H1 (cell line): ENCODE data around the gene NEUROD1. TPM values are rescaled to one million over a fixed set of nuclear protein-coding genes. Genes with fewer than 3 reads are reported as not detected.

ENCODE experiments used
- CTCF ChIA-PET: fragments of 300-600 bp; sonication (Branson Sonifier 250); formaldehyde crosslinking; loops from one replicate; lab custom pipeline; 2021; ENCODE audit not compliant: partially characterized antibody; lab: Charles Lee
- POLR2A ChIA-PET: fragments of 300-600 bp; sonication (Branson Sonifier 250); formaldehyde crosslinking; loops from one replicate; lab custom pipeline; 2021; ENCODE audit warnings: inconsistent platforms; ENCODE audit not compliant: partially characterized antibody; lab: Charles Lee
- DNase-seq, 2 experiments: peaks; one replicate each; pipeline versions ENCODE4 v3.0.0 to v3.0.0-alpha.2; 2010 to 2022; ENCODE audit warnings: low spot score in 2 of 2, low read depth in 1 of 2, mixed read lengths in 1 of 2
- FAIRE-seq: peaks from 2 replicates; lab custom pipeline; 2011; peaks lifted over from hg19 to GRCh38; lab: Jason Lieb, UNC
- H2AFZ ChIP-seq: 2 replicates; pipeline ENCODE4 v1.8.1; 2012; ENCODE audit warnings: low read length, inconsistent platforms
- H2AK5ac ChIP-seq: 2 replicates; pipeline ENCODE4 v1.6.1; 2013; ENCODE audit warnings: low read depth, low read length
- H2BK120ac ChIP-seq: replicated peaks from 2 replicates; pipeline ENCODE3; 2013; ENCODE audit warnings: low read depth, low read length, inconsistent platforms
- H2BK12ac ChIP-seq: 2 replicates; pipeline ENCODE4 v1.6.1; 2013; ENCODE audit warnings: low read depth, low read length
- H2BK15ac ChIP-seq: 2 replicates; pipeline ENCODE4 v1.6.1; 2013; ENCODE audit warnings: low read length
- H2BK20ac ChIP-seq: 2 replicates; pipeline ENCODE4 v1.6.1; 2013; ENCODE audit warnings: low read length
- H2BK5ac ChIP-seq: 2 replicates; pipeline ENCODE4 v1.6.1; 2013; ENCODE audit warnings: low read depth, low read length
- H3K14ac ChIP-seq: 2 replicates; pipeline ENCODE4 v1.6.1; 2013; ENCODE audit warnings: inconsistent platforms; ENCODE audit not compliant: insufficient read length
- H3K18ac ChIP-seq: 2 replicates; pipeline ENCODE4 v1.6.1; 2013; ENCODE audit warnings: low read length; ENCODE audit errors: extremely low read depth
- H3K23ac ChIP-seq: 2 replicates; pipeline ENCODE4 v1.6.1; 2013; ENCODE audit warnings: inconsistent platforms; ENCODE audit not compliant: insufficient read length
- H3K23me2 ChIP-seq: 2 replicates; pipeline ENCODE4 v1.6.1; 2013; ENCODE audit warnings: low read depth, low read length
- H3K27ac ChIP-seq: 2 replicates; pipeline ENCODE4 v1.6.1; 2011; ENCODE audit warnings: low read depth, low read length, inconsistent platforms
- H3K27me3 ChIP-seq, 4 experiments: replicated peaks in 1 of 4; 1 replicate in 1 of 4; 2 replicates in 3 of 4; pipeline versions ENCODE4 v1.6.1 to v1.8.1; 2011 to 2013; ENCODE audit warnings: low read length in 3 of 4, mild to moderate bottlenecking in 3 of 4, inconsistent platforms in 2 of 4, mixed read lengths in 2 of 4, moderate library complexity in 1 of 4; ENCODE audit not compliant: control insufficient read depth in 3 of 4, insufficient read depth in 3 of 4; ENCODE audit errors: extremely low read depth in 1 of 4
- H3K36me3 ChIP-seq, 4 experiments: 2 replicates each; pipeline versions ENCODE4 v1.6.1 to v1.8.1; 2011 to 2013; ENCODE audit warnings: mild to moderate bottlenecking in 4 of 4, low read length in 3 of 4, moderate library complexity in 2 of 4, control low read depth in 1 of 4, inconsistent platforms in 1 of 4; ENCODE audit not compliant: insufficient read depth in 4 of 4, control insufficient read depth in 2 of 4
- H3K4ac ChIP-seq: replicated peaks from 2 replicates; pipeline ENCODE3; 2013; ENCODE audit warnings: low read length, low read depth, mixed read lengths, inconsistent platforms; ENCODE audit not compliant: insufficient read length
- H3K4me1 ChIP-seq, 4 experiments: replicated peaks in 1 of 4; 1 replicate in 1 of 4; 2 replicates in 3 of 4; pipeline versions ENCODE4 v1.6.1 to v1.8.1; 2011 to 2013; ENCODE audit warnings: low read length in 3 of 4, inconsistent platforms in 2 of 4, mixed read lengths in 1 of 4; ENCODE audit not compliant: insufficient read depth in 4 of 4, control insufficient read depth in 3 of 4
- H3K4me2 ChIP-seq, 2 experiments: 2 replicates each; pipeline versions ENCODE4 v1.6.1 to v1.8.1; 2011 to 2013; ENCODE audit warnings: low read depth in 2 of 2, low read length in 2 of 2, control low read depth in 1 of 2, inconsistent platforms in 1 of 2, mild to moderate bottlenecking in 1 of 2; ENCODE audit not compliant: insufficient read depth in 1 of 2
- H3K4me3 ChIP-seq, 4 experiments: fragments of 200-600, 300-600 bp in 1 of 4; sonication (generic), shearing (Covaris generic), sonication (Bioruptor Twin) in 1 of 4; 2 replicates each; pipeline versions ENCODE4 v1.5.1 to v1.8.1; 2011 to 2016; ENCODE audit warnings: low read length in 4 of 4, low read depth in 3 of 4, control low read depth in 2 of 4, inconsistent platforms in 2 of 4, mild to moderate bottlenecking in 2 of 4, mixed read lengths in 1 of 4, moderate library complexity in 1 of 4; ENCODE audit not compliant: insufficient read depth in 2 of 4; ENCODE audit errors: extremely low read depth in 1 of 4
- H3K56ac ChIP-seq: replicated peaks from 2 replicates; pipeline ENCODE3; 2013; ENCODE audit warnings: low read depth, mild to moderate bottlenecking, mixed read lengths, low read length, inconsistent platforms; ENCODE audit not compliant: insufficient read length
- H3K79me1 ChIP-seq: 2 replicates; pipeline ENCODE4 v1.6.1; 2013; ENCODE audit warnings: low read depth, low read length, control low read depth
- H3K79me2 ChIP-seq, 2 experiments: 2 replicates each; pipeline versions ENCODE4 v1.6.1 to v1.8.1; 2012 to 2013; ENCODE audit warnings: low read length in 2 of 2, mild to moderate bottlenecking in 2 of 2, inconsistent platforms in 1 of 2; ENCODE audit not compliant: insufficient read depth in 2 of 2, control insufficient read depth in 1 of 2
- H3K9ac ChIP-seq, 4 experiments: replicated peaks in 1 of 4; 1 replicate in 1 of 4; 2 replicates in 3 of 4; pipeline versions ENCODE4 v1.6.1 to v1.8.1; 2011 to 2013; ENCODE audit warnings: low read depth in 3 of 4, low read length in 3 of 4, control low read depth in 2 of 4, mild to moderate bottlenecking in 2 of 4, moderate library complexity in 2 of 4, inconsistent platforms in 1 of 4; ENCODE audit errors: extremely low read depth in 1 of 4
- H3K9me3 ChIP-seq, 2 experiments: 2 replicates each; pipeline versions ENCODE4 v1.6.1 to v1.8.1; 2012 to 2013; ENCODE audit warnings: mild to moderate bottlenecking in 2 of 2, moderate library complexity in 2 of 2, control low read depth in 1 of 2, inconsistent platforms in 1 of 2, low read depth in 1 of 2, low read length in 1 of 2, mixed read lengths in 1 of 2; ENCODE audit not compliant: insufficient read depth in 2 of 2
- H4K20me1 ChIP-seq, 2 experiments: replicated peaks in 1 of 2; 2 replicates each; pipeline versions ENCODE3 to v1.8.1; 2011 to 2013; ENCODE audit warnings: inconsistent platforms in 2 of 2, low read length in 2 of 2, mild to moderate bottlenecking in 1 of 2; ENCODE audit not compliant: insufficient read depth in 2 of 2, control insufficient read depth in 1 of 2
- H4K5ac ChIP-seq: 2 replicates; pipeline ENCODE4 v1.6.1; 2013; ENCODE audit warnings: low read length, low read depth, mixed read lengths, inconsistent platforms; ENCODE audit not compliant: insufficient read length
- H4K8ac ChIP-seq: 2 replicates; pipeline ENCODE4 v1.8.0; 2013; ENCODE audit warnings: mild to moderate bottlenecking, moderate library complexity, low read length, inconsistent platforms; ENCODE audit not compliant: insufficient read depth; ENCODE audit errors: extremely low read depth
- H4K91ac ChIP-seq: replicated peaks from 2 replicates; pipeline ENCODE3; 2013; ENCODE audit warnings: low read length, mixed read lengths, inconsistent platforms; ENCODE audit not compliant: insufficient read length
- ATF3 ChIP-seq: IDR thresholded peaks from 2 replicates; pipeline ENCODE4 v1.6.1; 2011; ENCODE audit warnings: low read depth, mild to moderate bottlenecking, low read length; ENCODE audit not compliant: insufficient read depth
- CBX8 ChIP-seq: fragments of 300-800, 300-1000 bp; sonication (generic); IDR thresholded peaks from 2 replicates; pipeline ENCODE4 v1.7.1; 2016; ENCODE audit warnings: low read depth, low read length, borderline replicate concordance
- EGR1 ChIP-seq: IDR thresholded peaks from 2 replicates; pipeline ENCODE4 v1.6.1; 2011; ENCODE audit warnings: low read depth, low read length, borderline replicate concordance
- GTF2F1 ChIP-seq: IDR thresholded peaks from 2 replicates; pipeline ENCODE4 v1.6.1; 2012; ENCODE audit warnings: low read depth, low read length, improper control_type of control experiment, borderline replicate concordance
- KDM4A ChIP-seq: IDR thresholded peaks from one replicate; pipeline ENCODE4 v1.7.1; 2012; ENCODE audit warnings: low read depth, mild to moderate bottlenecking, moderate library complexity, low read length, inconsistent platforms; ENCODE audit not compliant: severe bottlenecking
- MAX ChIP-seq: IDR thresholded peaks from 2 replicates; pipeline ENCODE4 v1.6.1; 2012; ENCODE audit warnings: inconsistent platforms
- SAP30 ChIP-seq: fragments of 300-600 bp; sonication (generic); IDR thresholded peaks from 2 replicates; pipeline ENCODE4 v1.7.1; 2012; ENCODE audit warnings: low read length, moderate library complexity, mild to moderate bottlenecking, inconsistent platforms; ENCODE audit not compliant: insufficient read depth, insufficient replicate concordance
- SP2 ChIP-seq: IDR thresholded peaks from 2 replicates; pipeline ENCODE4 v1.6.1; 2012; ENCODE audit warnings: mild to moderate bottlenecking, low read length, inconsistent platforms
- SP4 ChIP-seq: IDR thresholded peaks from 2 replicates; pipeline ENCODE4 v1.6.1; 2012; ENCODE audit warnings: low read length, inconsistent platforms
- SRF ChIP-seq: IDR thresholded peaks from 2 replicates; pipeline ENCODE4 v1.6.1; 2011; ENCODE audit warnings: mild to moderate bottlenecking, low read depth, low read length, moderate library complexity
- TCF12 ChIP-seq: IDR thresholded peaks from 2 replicates; pipeline ENCODE4 v1.6.1; 2011; ENCODE audit warnings: low read depth, mild to moderate bottlenecking, low read length
- WGBS, 2 experiments: shearing (Covaris generic) in 1 of 2; methylation state at CpG; one replicate each; pipeline versions ENCODE4 v1.1.6 to v1.1.7; 2013 to 2015; ENCODE audit warnings: low lambda C conversion rate in 2 of 2, mixed read lengths in 2 of 2, inconsistent platforms in 1 of 2, low coverage in 1 of 2, missing lambda C conversion rate in 1 of 2; ENCODE audit not compliant: insufficient replicate concordance in 2 of 2, insufficient coverage in 1 of 2, insufficient read length in 1 of 2; ENCODE audit errors: extremely low coverage in 1 of 2, missing lambda C conversion rate in 1 of 2; 5-methylcytosine and 5-hydroxymethylcytosine counted together
- polyA plus RNA-seq, 7 experiments: library from polyadenylated mRNA; depleted of rRNA in 3 of 7; stranded (reverse) in 5 of 7; unstranded in 2 of 7; fragments of >200 nt in 5 of 7; fragments of 200-250 nt in 2 of 7; gene quantifications; 1 replicate in 5 of 7; 2 replicates in 1 of 7; 4 replicates in 1 of 7; pipeline versions ENCODE4 v1.2.1 to v1.2.3, GENCODE V29; 2011 to 2013; ENCODE audit warnings: missing spikeins in 2 of 7, mixed read lengths in 2 of 7
- total RNA-seq: library from RNA; stranded (reverse); fragmentation: NEBNext Ultra II Directional; extraction: Animal tissue kit (Norgen Biotek cat#: 25700); gene quantifications from 2 replicates; pipeline ENCODE4 v1.2.1, GENCODE V29; 2021

NEUROD1 gene
- total and polyA plus RNA-seq, 2 of the 8 experiments (the other 6 are each of a cell fraction or from before 2014, with no cell fraction given), result 0.08 TPM; not detected in 1

GRCh38 chr2:181655519-181655918 lies 24.8 kb downstream of the NEUROD1 start:
- Histone ChIP-seq H2BK15ac (no peak overlapping the region), H3K4me2 (peak overlapping the region; percentile 93 to 98; a peak in 2 of 4 replicates), H2AFZ (no peak overlapping the region), H4K8ac (no peak overlapping the region), H4K5ac (no peak overlapping the region), H3K18ac (no peak overlapping the region), H3K4me3 (peak overlapping the region in 1 of 4 experiments; percentile 79; a peak in 3 of 8 replicates), H4K20me1 (peaks cover 0 to 2% of the 10 kb centered on the region in 2 experiments), H3K9me3 (no peaks in the 10 kb centered on the region), H2BK12ac (no peak overlapping the region), H3K27me3 (peaks cover 23 to 53% (median 44%) of the 10 kb centered on the region in 4 experiments), H3K4me1 (peaks cover 4 to 11% (median 7%) of the 10 kb centered on the region in 4 experiments; a peak in 5 of 7 replicates), H3K79me2 (no peaks in the 10 kb centered on the region), H3K9ac (no peak overlapping the region), H3K23me2 (peaks cover 4% of the 10 kb centered on the region; the same call in 1 of the 2 replicates), H3K23ac (no peak overlapping the region), H3K36me3 (no peaks in the 10 kb centered on the region), H3K27ac (no peak overlapping the region), H4K91ac (no peak overlapping the region), H2BK5ac (no peak overlapping the region), H2BK20ac (no peak overlapping the region), H3K79me1 (no peaks in the 10 kb centered on the region), H3K14ac (no peak overlapping the region), H3K4ac (no peak overlapping the region), H2AK5ac (no peak overlapping the region), H2BK120ac (no peak overlapping the region), H3K56ac (no peak overlapping the region)
- TF ChIP-seq SP2, result no peak
- no peak for TF ChIP-seq MAX
- TF ChIP-seq KDM4A, result no peak
- no peak for TF ChIP-seq SAP30
- no peak for TF ChIP-seq CBX8
- TF ChIP-seq GTF2F1, result no peak
- no peak for TF ChIP-seq ATF3
- TF ChIP-seq EGR1, result no peak
- no peak for TF ChIP-seq SRF
- no peak for TF ChIP-seq TCF12
- no peak for TF ChIP-seq SP4
- POLR2A ChIA-PET, result no interaction called here
- no peak for DNase-seq
- CTCF ChIA-PET, result interaction anchor here (0.9 to 2.0 kb wide), 4 partner anchors 10 to 217 kb away, joined by 3 to 12 read pairs (median 4); no protein-coding TSS in a partner anchor
- 53% methylated on average over 7 of the region's 7 CpGs; no CpG with 5 or more reads in 1 of the 2 experiments for WGBS, 2 experiments
- FAIRE-seq, result no peak
